HG02763 (cell line): ENCODE measurements around the gene NDST1.
"Not testable (repeated sequence)": the region's sequence is repeated elsewhere in the genome, so short reads cannot be mapped to it uniquely, and the experiment has no call there.

ENCODE experiments used
- ATAC-seq: cut with Tn5 transposase; IDR thresholded peaks from one replicate; pipeline ENCODE4 v1.9.1; 2021; ENCODE audit warnings: mild to moderate bottlenecking, moderate library complexity; ENCODE audit not compliant: unreplicated experiment

Gene NDST1

DNA sequence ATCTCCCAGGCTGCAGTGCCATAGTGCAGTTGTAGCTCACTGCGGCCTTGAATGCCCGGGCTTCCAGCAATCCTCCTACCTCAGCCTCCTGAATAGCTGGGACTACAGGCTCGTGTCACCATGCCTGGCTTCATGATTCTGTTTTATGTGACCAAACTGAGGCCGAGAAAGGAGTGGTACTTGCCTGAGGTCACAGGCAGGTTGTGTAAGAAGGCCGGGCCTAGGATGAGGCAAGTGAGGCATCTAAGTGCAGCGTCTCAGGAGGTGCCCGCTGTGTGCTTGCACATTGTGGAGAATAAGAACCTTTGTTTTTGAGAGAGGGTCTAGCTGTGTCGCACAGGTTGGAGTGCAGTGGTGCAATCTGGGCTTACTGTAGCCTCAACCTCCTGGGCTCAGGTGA lies 2.1 kb upstream of the NDST1 start:
- no peak for ATAC-seq

GRCh38 chr5:150506571-150507473 lies 1.1 kb upstream of the NDST1 start:
- ATAC-seq = no peak

DNA sequence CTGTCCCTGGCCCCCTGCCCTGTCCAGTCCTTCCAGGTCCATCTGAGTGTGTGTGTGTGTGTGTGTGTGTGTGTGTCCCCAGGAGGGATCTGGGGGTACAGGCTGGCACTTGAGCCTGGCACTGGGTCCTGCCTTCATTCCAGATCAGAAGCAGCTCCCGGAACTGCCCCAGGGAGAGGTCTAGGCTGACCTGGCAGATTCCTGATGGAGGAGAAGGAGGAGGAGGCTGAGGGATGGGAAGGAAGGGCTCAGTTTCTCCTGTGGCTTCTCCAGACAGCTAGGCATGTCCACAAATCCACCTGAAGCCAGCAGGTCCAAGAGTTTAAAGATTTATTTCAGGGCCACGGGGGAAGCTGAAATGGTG lies 328 bp downstream of the NDST1 start:
- no peak for ATAC-seq

- no peak for ATAC-seq
These were observed 897 bp downstream of the NDST1 start for GRCh38 chr5:150508828-150509227.

- no peak for ATAC-seq
These were observed 2.1 kb downstream of the NDST1 start for GRCh38 chr5:150509992-150510391.

GRCh38 chr5:150510460-150511263 lies 2.7 kb downstream of the NDST1 start:
- ATAC-seq = no peak

DNA sequence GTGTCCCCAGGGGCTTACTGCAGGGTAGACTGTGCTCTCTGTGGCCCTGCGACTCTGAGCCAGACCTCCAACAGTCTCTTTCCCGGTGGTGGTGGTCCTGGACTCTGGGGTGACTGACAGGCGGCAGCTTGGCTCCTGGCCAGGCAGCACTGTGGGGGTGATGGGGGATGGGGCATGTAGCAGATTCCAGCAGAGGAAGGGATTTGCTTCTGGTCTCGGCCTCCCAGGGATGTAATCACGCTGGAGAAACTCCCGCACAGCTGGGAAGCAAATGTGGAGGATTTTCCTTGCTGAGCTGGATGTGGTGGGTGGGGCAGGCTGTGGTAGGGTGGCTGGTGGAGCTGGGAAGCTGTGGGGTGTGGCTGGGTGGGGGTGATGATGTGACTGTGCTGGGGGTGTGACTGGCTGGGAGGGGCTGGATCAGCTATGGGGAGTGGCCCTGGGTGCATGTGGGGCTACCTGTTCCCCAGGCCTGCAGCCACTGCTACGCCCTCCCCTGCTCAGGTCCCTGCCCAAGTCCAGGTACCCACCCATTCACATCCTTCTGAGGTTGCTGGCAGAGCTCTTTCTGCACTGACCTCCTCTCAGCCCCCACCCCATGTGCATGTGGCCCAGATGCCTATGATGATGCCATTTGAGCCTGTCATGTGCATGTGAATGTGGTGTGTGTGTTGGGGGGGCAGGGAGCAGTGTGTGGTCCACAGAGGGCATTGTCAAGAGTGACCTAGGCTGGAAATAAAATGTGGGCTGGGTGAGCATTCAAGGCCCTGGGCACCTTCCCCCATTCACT lies 3.8 kb downstream of the NDST1 start:
- ATAC-seq = no peak

DNA sequence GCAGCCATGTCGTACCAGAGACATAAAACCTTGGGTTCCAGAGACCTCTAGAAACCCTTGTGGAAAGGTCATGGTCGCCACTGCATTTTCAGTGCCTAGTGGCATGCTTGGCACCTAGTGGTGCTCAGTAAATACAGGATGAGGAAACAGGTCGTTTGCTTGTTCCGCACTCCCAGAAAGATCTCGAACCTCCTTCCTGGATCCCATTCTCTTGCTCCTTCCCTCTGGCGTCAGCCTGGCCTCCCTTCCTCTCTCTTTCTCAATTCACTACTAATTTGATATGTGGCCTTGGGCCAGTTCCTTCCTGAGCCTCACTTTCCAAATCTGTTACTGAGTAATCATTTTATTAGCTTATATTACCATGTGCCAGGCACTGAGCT lies 4.4 kb downstream of the NDST1 start:
- no peak for ATAC-seq

DNA sequence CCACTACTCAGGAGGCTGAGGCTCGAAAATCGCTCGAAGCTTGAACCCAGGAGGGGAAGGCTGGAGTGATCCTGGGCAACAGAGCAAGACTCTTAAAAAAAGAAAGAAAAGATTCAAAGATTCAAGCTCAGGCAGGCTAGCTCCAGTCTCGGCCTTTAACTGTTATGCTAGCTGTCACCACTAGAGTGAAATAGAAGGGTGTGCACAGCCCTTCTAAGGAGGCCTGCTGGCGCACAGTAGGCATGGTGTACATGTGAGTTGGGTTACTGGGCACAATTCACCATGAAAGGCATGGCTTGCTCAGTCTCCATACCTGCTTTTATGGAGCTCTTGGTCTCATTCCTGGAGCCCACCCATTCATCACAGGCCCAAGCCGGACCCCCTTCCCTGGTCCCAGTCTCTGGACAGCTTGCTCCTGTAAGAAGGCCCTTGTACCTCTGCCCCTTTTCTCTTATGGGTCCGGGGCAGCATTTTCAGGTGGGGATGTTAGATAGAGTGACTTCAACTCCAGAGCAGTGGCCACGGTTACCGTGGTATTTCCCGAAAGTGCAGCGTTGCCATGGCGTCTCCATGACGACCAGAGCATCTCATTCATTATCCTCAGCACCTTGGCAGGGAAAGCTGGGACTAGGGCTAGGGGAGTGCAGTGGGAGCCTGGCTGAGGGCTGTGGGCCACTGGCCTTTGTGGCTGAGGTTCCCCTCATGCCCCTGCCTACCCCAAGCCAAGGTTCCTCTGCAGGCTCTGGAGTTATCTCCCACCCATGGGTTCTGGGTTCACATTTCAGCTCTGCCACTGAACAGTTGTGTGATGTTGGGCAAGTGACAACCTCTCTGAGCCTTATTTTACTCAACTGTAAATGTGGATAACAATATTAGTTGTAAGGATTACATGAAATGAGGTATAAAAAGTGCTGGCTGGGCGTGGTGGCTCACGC lies 5.7 kb downstream of the NDST1 start:
- ATAC-seq = no peak

DNA sequence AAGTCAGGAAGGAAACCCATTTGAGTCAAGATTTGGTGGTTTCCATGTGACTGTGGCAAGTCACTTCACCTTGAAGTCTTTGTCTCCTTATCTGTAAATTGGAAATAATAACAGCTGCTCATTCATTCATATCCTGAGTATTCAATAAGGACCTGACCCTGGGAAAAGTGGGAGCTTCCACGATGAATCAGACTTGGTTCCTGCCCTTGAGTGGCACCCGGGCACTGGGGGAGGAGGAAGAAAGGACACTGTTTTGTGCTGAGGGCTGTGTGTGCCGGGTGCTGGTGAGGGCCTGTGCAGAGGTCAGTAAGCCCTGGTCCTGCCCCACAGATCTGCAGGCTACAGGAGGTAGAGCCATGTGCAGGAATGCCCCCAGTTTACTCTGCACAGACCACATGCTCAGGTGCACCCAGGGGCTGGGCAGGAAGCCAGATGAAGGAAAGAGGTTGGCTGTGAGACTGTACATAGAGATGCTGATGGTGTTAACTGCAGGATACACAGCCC lies 6.8 kb downstream of the NDST1 start:
- ATAC-seq = no peak

DNA sequence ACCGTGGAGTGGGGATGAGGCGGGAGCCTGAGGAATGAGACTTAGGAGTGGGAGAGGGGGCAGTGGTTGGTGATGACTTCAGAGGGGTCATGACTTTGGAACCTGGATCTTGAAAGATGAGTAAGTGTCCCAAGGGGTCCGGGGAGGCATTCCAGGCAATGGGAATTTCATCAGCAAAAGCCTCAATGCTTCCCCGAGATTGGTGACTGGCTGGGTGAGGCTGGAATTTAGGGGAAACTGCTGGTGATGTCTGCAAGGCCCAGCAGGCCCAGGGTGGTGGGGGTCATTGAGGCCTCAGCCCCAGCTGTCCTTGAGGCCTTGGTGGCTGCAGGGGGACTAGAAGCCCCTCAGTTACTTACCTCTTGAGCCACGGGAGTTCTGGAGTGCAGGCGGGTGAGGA lies 7.5 kb downstream of the NDST1 start:
- no peak for ATAC-seq

GRCh38 chr5:150516011-150516410 lies 8.1 kb downstream of the NDST1 start:
- ATAC-seq = no peak

DNA sequence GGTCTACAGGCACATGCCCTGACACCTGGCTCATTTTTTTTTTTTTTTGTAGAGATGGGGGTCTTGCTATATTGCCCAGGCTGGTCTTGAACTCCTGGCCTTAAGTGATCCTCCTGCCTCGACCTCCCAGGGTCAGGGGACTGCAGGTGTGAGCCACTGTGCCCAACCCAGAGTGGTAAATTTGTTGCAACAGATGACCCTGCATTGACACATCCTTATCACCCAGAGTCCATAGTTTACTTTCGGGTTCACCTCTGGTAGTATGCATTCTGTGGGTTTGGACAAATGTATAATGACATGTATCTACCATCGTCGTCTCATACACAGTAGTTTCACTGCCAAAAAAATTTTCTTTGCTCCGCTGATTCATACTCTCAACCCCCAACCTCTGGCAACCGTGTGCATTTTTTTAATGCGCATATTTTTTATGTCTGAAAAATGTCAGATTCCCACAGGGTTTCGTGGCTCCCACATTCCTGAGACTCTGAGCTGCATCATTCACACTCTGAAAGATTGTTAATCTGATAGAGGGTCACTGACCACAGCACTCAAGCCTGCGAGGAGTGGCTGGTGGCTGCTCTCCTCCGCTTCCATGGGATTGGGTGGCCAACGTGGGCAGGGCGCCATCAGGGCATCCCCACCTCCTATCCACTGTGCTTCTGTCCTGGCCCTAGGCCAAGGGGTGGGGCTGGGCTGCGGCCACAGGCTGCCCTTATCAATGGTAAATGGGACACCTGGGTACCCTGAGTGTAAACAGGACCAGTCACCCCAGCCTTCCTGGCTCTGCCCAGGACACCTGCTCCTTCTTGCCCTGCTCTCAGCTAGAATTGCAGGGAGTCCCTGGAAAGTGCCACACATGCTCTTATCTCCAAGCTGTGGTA lies 9.6 kb downstream of the NDST1 start:
- no peak for ATAC-seq

- not testable (repeated sequence) for ATAC-seq
These were observed 11.0 kb downstream of the NDST1 start for GRCh38 chr5:150518712-150519559.

GRCh38 chr5:150519560-150519945 lies 11.6 kb downstream of the NDST1 start:
- ATAC-seq = no peak

DNA sequence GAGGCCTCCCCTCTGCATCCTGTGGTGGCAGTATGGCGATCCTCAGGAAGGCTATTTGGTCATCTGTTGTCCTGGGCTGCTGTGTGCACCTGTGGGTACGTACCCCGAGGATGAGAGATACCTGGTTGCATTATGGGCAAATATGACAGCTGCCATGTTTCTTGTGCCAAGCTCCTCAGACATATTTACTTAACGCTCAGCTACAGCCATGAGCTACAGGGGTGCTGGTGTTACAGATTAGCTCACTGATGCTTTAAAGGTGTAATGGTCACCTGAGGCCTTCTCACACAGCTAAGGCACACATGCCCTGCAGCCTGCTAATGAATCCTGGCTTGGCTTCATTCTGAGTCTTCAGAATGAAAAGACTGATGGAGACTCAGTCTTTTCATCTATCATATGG lies 12.0 kb downstream of the NDST1 start:
- no peak for ATAC-seq

DNA sequence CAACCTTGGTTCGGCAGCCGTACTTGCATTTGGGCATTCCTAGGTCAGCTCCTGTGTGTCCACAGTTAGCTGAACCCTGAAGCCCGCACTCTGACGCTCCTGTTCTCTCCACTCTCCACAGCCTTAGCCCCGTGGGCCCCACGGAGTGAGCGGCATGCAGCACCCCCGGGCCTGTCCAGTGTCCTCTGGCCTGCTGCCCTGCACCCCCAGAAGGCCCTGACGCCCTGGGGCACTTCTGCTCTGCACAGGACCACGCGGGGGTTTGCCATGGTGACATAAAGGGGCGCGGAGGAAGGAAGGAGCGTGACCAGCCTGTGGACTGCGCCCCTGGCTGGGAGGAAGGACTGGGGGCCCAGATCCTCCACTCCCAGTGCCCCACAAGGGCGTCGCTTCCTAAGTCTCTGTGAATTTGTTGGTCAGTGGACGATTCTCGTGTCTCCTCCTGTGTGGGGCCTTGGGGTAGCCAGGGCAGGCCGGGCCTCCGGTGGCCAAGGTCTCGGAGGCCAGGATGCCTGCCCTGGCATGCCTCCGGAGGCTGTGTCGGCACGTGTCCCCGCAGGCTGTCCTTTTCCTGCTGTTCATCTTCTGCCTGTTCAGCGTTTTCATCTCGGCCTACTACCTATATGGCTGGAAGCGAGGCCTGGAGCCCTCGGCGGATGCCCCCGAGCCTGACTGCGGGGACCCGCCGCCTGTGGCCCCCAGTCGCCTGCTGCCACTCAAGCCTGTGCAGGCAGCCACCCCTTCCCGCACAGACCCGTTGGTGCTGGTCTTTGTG lies 13.0 kb downstream of the NDST1 start:
- no peak for ATAC-seq

DNA sequence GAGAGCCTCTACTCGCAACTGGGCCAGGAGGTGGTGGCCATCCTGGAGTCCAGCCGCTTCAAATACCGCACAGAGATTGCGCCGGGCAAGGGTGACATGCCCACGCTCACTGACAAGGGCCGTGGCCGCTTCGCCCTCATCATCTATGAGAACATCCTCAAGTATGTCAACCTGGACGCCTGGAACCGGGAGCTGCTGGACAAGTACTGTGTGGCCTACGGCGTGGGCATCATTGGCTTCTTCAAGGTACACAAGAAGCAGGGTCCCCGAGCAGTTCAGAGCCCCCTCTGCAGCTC lies 13.5 kb downstream of the NDST1 start:
- ATAC-seq = no peak
